ENCODE measurements around the gene TRIM3.

The TRIM3 gene

GRCh38 chr11:6400431-6401345 is 73.1 kb downstream of the TRIM3 start:
- DNase-seq = no peak

All from NCI-H1048 (cell line).